Adrenal gland (tissue), 12 donors: ENCODE data around the gene SH3GL2. TPM values are rescaled to one million over a fixed set of nuclear protein-coding genes. Genes with fewer than 3 reads are reported as not detected.

Experiments
- DNase-seq, 7 donors: peaks; one replicate each; pipeline ENCODE4 v3.0.0-alpha.2; 2019 to 2020
- H3K27ac ChIP-seq, 5 donors: fragments of 200-600 bp; sonication (generic) in 4 of 5; 1 replicate in 3 of 5; 2 replicates in 2 of 5; pipeline versions ENCODE4 v1.5.1 to v1.8.0; 2016 to 2020; ENCODE audit warnings: mild to moderate bottlenecking in 1 of 5
- H3K27me3 ChIP-seq: fragments of 200-600 bp; 2 replicates; pipeline ENCODE4 v1.8.0; 2021
- H3K36me3 ChIP-seq, 2 donors: fragments of 200-600 bp; replicated peaks in 1 of 2; 1 replicate in 1 of 2; 2 replicates in 1 of 2; pipeline versions ENCODE4 v1.5.1 to v1.8.0; 2018 to 2022
- H3K4me1 ChIP-seq, 2 donors: fragments of 200-600 bp; replicated peaks in 1 of 2; 1 replicate in 1 of 2; 2 replicates in 1 of 2; pipeline versions ENCODE4 v1.5.1 to v1.8.0; 2018 to 2021
- H3K4me3 ChIP-seq, 4 donors: fragments of 200-600 bp; sonication (generic) in 3 of 4; one replicate each; pipeline ENCODE4 v1.5.1; 2016 to 2018
- H3K9me3 ChIP-seq, 3 donors: fragments of 200-600 bp; sonication (generic) in 1 of 3; replicated peaks in 1 of 3; 1 replicate in 2 of 3; 2 replicates in 1 of 3; pipeline versions ENCODE4 v1.5.1 to v1.8.0; 2016 to 2021
- POLR2A ChIP-seq, 2 donors: fragments of 450-650 bp; IDR thresholded peaks; one replicate each; pipeline ENCODE4 v1.6.1; 2017; ENCODE audit warnings: antibody characterized with exemption in 2 of 2, mild to moderate bottlenecking in 2 of 2, moderate library complexity in 1 of 2
- WGBS, 4 donors: extraction: QIAGEN DNeasy Blood & Tissue Kit in 2 of 4; methylation state at CpG; one replicate each; pipeline versions ENCODE4 v1.1.5 to v1.1.7; 2013 to 2017; 5-methylcytosine and 5-hydroxymethylcytosine counted together
- intact Hi-C, 2 donors: fragments of 100-400 bp; cut with DNase I; formaldehyde crosslinking; loops; one replicate each; pipeline versions ENCODE4 v1.14.1 to v1.15.0; 2022 to 2023
- polyA plus RNA-seq, 3 donors: library from polyadenylated mRNA; stranded (reverse); fragments of 200-250 nt in 2 of 3; fragments of 350-450 nt in 1 of 3; fragmentation: Illumina TruSeq in 1 of 3; extraction: RNeasy Lipid Tissue Mini Kit (QIAGEN cat#74804) in 1 of 3; gene quantifications; one replicate each; pipeline ENCODE4 v1.2.3, GENCODE V29; 2013 to 2014
- total RNA-seq, 9 donors: library from RNA; depleted of rRNA in 4 of 9; stranded (reverse); fragments of >200 nt in 4 of 9; fragments of 120-200 nt in 1 of 9; fragmentation: NEBNext Ultra II Directional in 1 of 9; extraction: Animal tissue kit (Norgen Biotek cat#: 25700) in 1 of 9; gene quantifications; one replicate each; pipeline versions ENCODE4 v1.1.0 to v1.2.4, GENCODE V29; 2013 to 2023
- TF ChIP-seq, protein P1 (sequence below), 6 experiments: fragments of 450-650 bp in 4 of 6; fragments of 200-600 bp in 2 of 6; sonication (generic) in 1 of 6; IDR thresholded peaks; 1 replicate in 5 of 6; 2 replicates in 1 of 6; pipeline versions ENCODE4 v1.5.1 to v1.8.0; 2016 to 2021; ENCODE audit warnings: antibody characterized with exemption in 6 of 6, mild to moderate bottlenecking in 2 of 6, moderate library complexity in 1 of 6
- donor health status: healthy with polysubstance abuse.
- donor health status: Bipolar disorder and iron deficiency.
- donor health status: DM: yes; HTN: yes; CAD: no.
- donor health status: DM: no; HTN: no; CAD: no.
- donor health status: DM: no; HTN: no; CAD: no.
- donor health status: DM: yes; HTN: yes; CAD: no.

The SH3GL2 gene
- total and polyA plus RNA-seq, 12 donors: 0.07 to 0.29 (median 0.19) TPM; not detected in 8

- Histone ChIP-seq H3K36me3 (no peaks in the 10 kb centered on the region), H3K27ac (no peak overlapping the region), H3K4me3 (no peak overlapping the region), H3K27me3 (no peaks in the 10 kb centered on the region), H3K9me3 (no peaks in the 10 kb centered on the region), H3K4me1 (no peaks in the 10 kb centered on the region)
- no peak for DNase-seq
- no peak for TF ChIP-seq POLR2A (IDR thresholded peaks at IDR 0.05)
- TF ChIP-seq, protein P1, sequence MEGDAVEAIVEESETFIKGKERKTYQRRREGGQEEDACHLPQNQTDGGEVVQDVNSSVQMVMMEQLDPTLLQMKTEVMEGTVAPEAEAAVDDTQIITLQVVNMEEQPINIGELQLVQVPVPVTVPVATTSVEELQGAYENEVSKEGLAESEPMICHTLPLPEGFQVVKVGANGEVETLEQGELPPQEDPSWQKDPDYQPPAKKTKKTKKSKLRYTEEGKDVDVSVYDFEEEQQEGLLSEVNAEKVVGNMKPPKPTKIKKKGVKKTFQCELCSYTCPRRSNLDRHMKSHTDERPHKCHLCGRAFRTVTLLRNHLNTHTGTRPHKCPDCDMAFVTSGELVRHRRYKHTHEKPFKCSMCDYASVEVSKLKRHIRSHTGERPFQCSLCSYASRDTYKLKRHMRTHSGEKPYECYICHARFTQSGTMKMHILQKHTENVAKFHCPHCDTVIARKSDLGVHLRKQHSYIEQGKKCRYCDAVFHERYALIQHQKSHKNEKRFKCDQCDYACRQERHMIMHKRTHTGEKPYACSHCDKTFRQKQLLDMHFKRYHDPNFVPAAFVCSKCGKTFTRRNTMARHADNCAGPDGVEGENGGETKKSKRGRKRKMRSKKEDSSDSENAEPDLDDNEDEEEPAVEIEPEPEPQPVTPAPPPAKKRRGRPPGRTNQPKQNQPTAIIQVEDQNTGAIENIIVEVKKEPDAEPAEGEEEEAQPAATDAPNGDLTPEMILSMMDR (IDR thresholded peaks at IDR 0.05): no peak
- intact Hi-C loops: no loop called here
Observed at GRCh38 chr9:17648516-17648915, 69.7 kb downstream of the SH3GL2 start.

DNA sequence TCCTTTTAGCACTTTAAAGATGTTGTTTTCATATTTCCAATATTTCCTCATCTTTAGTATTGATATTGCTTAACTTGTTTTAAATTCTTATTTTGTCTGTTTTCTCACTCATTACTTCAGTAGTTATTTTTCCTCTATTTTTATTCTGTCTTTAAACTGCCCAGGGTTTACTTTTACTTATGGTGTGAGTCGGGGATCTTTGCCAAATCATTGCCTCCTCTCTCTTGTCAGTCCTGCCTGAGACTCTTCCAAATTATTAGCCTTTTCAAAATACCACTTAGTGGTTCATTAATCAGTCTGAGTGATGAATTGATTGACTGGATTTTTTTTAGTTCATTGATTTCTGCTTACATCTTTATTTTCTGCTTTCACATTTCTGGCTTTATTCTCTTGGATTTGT is 72.9 kb downstream of the SH3GL2 start:
- no peak overlapping the region for H3K27ac ChIP-seq
- DNase-seq: no peak
- no peaks in the 10 kb centered on the region for H3K36me3 ChIP-seq
- WGBS, 4 donors: 58 to 69% (median 65%) methylated on average over 1 of the region's 1 CpG
- no peaks in the 10 kb centered on the region for H3K27me3 ChIP-seq
- intact Hi-C loops: no loop called here
- no peaks in the 10 kb centered on the region for H3K4me1 ChIP-seq
- no peak for TF ChIP-seq POLR2A (IDR thresholded peaks at IDR 0.05)
- TF ChIP-seq, protein P1 (IDR thresholded peaks at IDR 0.05): no peak
- H3K9me3 ChIP-seq: no peaks in the 10 kb centered on the region
- no peak overlapping the region for H3K4me3 ChIP-seq

DNA sequence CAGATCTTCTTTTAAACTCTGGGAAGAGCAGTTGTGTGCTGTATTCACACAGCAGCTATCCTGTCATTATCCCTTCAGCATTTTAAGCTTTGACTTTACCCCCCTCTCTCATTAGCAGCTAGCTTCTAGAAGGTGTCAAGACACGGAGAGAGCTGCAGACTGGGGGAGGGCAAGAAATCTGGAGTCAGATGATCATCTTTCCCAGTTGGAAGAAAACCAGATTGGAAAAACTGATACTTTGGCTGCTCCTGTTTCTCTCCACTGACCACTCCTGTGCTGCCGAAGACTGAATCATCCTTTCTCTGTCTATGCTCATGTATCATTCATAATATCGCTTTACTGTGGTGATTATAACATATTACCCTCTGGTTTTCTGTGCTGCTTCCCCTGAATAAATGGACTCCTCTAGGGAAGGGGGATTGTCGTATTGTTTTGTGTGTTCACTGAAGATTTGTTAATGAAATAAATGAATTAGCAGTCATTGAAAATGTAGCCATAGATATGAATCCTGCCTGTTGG is 75.1 kb downstream of the SH3GL2 start:
- H3K9me3 ChIP-seq: no peaks in the 10 kb centered on the region
- no peak for DNase-seq
- H3K36me3 ChIP-seq: no peaks in the 10 kb centered on the region
- no peak overlapping the region for H3K4me3 ChIP-seq
- TF ChIP-seq POLR2A (IDR thresholded peaks at IDR 0.05): no peak
- TF ChIP-seq, protein P1 (IDR thresholded peaks at IDR 0.05): no peak
- no peaks in the 10 kb centered on the region for H3K27me3 ChIP-seq
- WGBS, 4 donors: 58 to 71% (median 62%) methylated on average over 4 of the region's 4 CpGs
- no peak overlapping the region for H3K27ac ChIP-seq
- H3K4me1 ChIP-seq: no peaks in the 10 kb centered on the region
- intact Hi-C loops: no loop called here

GRCh38 chr9:17656889-17657288 is 78.0 kb downstream of the SH3GL2 start:
- TF ChIP-seq, protein P1 (IDR thresholded peaks at IDR 0.05): no peak
- TF ChIP-seq POLR2A (IDR thresholded peaks at IDR 0.05): no peak
- H3K27ac ChIP-seq: no peak overlapping the region
- no peaks in the 10 kb centered on the region for H3K27me3 ChIP-seq
- H3K36me3 ChIP-seq: no peaks in the 10 kb centered on the region
- H3K4me1 ChIP-seq: no peaks in the 10 kb centered on the region
- 49 to 74% (median 70%) methylated on average over 1 of the region's 1 CpG for WGBS, 4 donors
- intact Hi-C loops: no loop called here
- no peak overlapping the region for H3K4me3 ChIP-seq
- no peak for DNase-seq
- no peaks in the 10 kb centered on the region for H3K9me3 ChIP-seq
